NCI-H1048 (cell line): ENCODE results near the gene HIVEP3.

Experiments
- DNase-seq: peaks from one replicate; lab custom pipeline; 2025; lab: John Stamatoyannopoulos, UW

Gene HIVEP3

DNA sequence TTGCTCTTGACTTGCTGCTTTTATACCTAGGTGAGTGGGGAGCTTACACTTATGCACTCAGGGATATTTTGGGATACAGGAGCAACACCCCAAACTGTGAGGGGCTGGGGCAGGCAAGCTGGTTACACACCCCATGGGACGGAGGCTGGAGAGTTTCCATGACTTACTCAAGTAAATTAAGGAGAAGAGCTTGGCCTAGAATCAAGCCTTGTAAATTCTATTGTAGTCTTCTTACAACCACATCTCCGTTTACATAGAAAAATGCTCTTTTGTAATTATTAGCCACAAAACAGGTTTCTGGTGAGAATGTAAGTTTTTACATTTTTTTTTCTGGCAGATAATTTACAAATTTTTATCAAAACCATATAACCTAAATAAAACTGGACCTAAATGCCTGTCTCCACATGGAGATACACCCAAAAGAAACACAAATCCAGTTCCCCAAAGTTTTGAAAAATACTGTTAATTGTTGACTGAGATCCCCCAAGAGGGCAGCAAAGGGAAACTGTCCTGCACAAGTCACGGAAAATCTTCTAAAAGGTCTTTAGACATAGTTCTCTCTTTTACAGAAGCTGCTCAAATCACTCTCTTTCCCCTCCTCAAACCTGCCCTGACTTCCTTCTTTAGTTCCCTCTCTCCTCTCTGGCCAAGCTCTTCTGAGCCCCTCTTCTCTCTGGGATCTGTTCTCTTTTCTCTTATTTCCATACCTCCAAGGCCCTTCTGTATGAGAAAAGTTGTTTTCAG is 134.0 kb downstream of the HIVEP3 start:
- DNase-seq = no peak

- DNase-seq = no peak
These were observed 135.5 kb downstream of the HIVEP3 start for GRCh38 chr1:41783189-41783639.

DNA sequence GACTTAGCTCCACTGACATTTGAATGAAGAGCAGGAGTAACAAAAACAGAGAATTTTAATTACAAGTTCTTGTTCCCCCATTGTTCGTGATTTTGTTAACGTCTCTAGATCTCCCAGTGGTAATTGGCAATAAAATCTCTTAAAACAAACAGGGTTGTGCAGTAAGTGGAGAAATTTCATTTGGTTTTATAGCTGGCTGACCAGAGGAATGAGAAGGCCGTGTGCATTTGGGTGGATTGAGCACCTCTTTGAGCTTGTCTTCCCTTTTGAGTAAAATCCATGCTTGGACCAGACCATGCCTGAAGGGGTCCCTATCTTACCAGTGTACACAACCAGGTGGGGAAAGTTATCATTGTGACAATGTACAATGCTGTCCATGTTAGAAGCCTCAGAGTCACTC is 137.8 kb downstream of the HIVEP3 start:
- no peak for DNase-seq

GRCh38 chr1:41780322-41780721 is 138.4 kb downstream of the HIVEP3 start:
- DNase-seq = no peak

GRCh38 chr1:41779360-41779759 is 139.4 kb downstream of the HIVEP3 start:
- DNase-seq = no peak

DNA sequence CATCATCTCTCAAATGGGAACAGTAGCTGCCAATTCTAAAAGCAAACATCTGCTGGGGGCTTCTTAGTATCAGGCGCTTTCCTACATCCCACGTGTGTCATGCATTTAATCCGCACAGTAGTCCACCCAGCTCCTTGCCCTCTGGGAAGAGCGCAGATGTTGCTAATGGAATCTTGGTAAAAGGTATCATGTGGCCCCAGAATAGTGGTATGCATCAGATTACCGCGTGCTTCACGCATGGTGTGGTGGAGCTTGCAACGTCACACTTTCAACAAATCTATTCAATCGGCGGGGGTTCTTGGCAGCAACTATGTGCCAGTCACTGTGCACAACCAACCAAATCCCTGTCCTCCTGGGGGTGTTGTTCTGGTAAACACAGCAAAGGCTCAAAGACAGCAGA is 141.0 kb downstream of the HIVEP3 start:
- no peak for DNase-seq

DNA sequence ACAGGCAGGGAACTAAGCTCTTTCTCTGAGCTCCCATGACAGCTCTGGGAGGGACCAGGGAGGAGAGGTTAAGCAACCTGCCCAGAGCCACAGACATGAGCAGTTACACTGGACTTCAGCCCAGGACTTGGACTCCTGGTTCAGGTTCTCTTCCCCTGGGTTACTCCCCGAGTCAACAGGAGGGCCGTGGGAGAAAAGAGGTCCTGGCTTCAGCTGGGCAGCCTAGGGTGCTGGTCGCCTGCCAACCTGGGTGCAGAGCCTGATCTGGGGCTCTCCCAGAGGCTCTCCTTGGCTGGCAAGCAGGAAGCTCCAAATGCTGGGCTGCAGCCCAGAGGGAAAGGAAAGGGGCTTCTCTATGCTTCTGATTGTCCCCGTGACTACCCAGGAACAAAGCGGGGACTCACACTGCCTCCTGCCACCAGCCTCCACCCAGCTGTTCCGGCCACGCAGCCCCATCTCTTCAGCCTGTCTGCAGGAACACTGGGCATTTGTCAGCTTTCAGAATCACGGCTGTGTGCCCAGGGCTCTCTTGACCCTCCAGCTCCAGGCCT is 141.8 kb downstream of the HIVEP3 start:
- no peak for DNase-seq

DNA sequence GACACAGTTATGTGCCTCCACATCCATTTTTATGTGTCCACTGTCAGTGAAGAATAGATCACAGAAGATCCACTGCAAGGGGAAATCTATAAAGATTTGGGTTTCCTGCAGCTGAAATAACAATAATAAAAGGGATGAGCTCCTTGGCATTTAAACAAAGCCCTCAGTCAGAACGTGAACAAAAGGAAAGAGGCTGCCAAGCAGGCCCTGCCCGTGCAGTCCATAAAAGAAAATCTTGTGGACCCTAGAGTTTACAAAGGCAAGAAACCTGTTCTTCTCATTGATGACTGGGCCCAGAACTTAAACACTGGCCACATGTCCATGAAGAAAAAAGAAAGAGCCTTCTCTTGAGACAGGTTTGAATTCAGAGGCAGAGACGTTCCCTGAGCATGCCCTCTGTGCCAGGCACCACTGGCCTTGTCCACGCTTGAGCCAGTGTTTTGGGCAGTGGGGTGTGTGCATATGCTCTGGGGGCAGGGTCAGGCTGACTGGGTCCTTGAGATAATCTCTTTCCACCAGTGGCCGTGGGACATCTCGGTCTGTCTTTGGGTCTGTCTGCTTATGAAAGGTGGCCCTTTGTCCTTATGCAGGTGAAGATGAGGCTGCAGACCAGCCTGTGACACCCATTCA is 142.7 kb downstream of the HIVEP3 start:
- DNase-seq = no peak

DNA sequence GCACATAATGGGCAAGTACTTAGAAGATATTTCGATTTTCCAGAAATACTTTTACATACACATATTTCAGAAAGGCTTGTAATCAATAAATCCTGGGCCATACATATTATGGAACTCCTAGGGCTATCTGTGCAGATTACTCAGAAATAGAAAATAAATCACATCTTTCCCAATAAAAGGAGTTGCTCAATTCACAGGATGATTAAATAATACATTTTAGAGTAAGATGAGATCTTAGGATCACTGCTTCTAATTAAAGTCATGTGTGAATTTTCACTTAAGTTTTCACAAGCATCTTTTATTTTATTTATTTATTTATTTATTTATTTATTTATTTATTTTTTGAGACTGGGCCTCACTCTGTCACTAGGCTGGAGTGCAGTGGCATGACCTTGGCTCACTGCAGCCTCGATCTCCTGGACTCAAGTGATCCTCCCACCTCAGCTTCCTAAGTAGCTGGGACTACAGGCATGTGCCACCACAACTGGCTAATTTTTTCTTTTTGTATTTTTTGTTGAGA is 144.2 kb downstream of the HIVEP3 start:
- no peak for DNase-seq

- no peak for DNase-seq
These were observed 144.9 kb downstream of the HIVEP3 start for GRCh38 chr1:41773842-41774241.

DNA sequence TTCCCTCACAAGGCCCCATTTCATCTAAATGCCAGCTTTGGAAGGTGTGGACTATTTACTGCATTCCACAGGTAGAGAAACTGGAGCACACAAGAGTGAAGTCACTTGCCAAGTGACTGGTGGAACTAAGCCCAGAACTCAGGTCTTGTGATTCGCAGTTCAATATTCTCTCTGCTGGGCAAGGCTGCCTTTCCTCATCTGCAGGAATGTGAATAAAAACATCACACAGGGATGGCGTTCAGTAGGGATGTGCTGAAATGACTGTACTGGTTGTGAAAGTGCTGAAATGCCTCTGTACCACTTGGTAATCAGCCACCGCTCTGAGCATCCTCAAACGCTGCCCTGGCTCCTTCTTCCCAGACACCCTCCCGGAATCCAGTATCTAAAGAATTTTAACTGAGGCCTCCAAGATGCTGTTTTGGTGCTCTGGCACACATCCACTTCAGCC is 145.6 kb downstream of the HIVEP3 start:
- DNase-seq = no peak

DNA sequence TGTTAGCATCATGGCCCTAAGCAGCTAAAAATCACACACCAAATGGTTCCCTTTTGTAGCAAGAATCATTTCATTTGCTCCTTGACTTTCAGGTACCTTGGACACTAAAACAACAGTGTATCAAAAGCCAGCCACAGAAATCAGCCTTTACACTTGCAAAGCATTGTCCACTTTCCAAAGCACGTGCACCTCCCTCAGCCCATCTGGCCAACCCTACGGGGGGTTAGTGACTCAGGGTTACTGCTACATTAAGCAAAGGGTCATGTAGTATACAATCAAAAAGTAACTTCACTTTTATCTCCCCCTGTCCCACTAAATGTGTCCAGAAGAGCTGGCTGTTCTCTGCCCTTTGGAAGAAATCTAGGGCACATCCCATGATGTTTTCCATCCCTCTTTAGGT is 149.7 kb downstream of the HIVEP3 start:
- DNase-seq = no peak

DNA sequence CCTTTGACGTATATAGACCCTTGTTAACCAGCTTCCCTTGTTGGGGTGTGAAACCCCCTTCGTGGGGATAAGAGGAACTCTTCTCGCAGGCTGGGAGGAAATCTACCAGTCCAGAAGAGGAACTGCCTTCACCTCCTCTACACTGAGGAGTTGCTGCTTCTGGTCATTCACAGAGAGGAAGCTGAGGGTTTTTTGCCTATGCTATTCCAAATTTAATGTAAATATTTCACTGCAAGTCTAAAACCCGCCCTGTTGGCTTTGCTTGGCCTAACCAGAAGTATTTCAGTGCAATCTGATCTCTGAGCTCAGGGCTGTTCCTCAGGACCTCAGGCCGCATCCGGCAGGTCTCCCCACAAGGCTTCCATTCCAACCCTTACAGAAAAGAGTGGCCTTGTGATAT is 150.1 kb downstream of the HIVEP3 start:
- no peak for DNase-seq

GRCh38 chr1:41767534-41768525 is 150.9 kb downstream of the HIVEP3 start:
- DNase-seq = no peak

DNA sequence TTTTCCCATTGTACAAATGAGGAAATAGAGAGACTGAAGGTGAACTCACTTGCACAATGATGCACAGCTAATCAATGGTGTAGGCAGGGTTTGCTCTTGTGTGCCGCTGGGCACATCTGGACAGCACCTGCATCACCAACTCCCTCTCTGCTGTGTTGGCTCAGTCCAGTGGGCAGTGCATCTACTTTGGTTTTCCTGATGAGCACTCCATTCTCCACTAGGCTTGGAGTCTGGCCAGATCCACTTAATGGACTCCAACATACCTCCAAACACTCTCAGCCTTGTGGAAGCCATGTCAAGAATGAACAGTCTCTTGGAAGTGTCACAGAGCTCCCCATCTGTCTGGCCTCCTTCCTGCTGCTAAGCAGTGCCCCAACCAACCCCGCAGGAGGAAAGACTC is 152.2 kb downstream of the HIVEP3 start:
- DNase-seq = no peak

DNA sequence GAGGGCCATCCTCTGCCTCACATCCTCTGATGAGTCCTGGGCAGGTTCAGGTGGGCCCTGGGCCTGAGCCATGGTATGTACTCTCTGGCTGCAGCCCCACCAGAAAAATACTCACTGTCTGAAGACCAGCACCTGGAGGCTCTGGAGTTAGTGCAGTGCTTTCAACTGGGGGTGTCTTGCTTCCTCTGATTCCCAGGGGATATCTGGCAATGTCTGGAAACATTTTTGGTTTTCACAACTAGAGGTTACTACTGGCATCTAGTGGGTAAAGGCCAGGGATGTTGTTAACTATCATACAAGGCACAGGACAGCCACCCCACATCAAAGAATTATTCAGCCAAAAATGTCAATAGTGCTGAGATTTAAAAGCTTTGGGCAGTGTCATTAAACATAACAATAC is 152.7 kb downstream of the HIVEP3 start:
- no peak for DNase-seq

- DNase-seq = no peak
These were observed 153.6 kb downstream of the HIVEP3 start for GRCh38 chr1:41765152-41765551.

DNA sequence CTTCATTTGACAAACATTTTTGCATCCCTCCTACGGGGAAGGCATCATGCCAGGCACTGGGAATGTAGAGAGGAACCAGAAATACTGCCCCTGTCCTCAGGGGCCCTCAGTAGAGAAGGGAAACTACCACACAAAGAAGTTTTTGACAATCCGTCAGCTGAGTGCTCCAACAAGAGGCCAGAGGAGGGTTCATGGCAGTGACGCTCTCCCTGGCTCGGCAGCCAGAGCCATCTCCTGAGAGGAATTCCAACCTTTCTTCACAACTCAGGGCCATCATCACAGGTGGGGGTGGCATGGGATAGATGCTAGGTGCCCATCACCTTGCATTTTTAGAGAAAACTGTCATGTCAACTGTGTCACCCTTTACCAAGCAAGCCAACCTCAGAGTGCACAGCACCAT is 154.1 kb downstream of the HIVEP3 start:
- DNase-seq = no peak

GRCh38 chr1:41762777-41763176 is 155.9 kb downstream of the HIVEP3 start:
- no peak for DNase-seq

DNA sequence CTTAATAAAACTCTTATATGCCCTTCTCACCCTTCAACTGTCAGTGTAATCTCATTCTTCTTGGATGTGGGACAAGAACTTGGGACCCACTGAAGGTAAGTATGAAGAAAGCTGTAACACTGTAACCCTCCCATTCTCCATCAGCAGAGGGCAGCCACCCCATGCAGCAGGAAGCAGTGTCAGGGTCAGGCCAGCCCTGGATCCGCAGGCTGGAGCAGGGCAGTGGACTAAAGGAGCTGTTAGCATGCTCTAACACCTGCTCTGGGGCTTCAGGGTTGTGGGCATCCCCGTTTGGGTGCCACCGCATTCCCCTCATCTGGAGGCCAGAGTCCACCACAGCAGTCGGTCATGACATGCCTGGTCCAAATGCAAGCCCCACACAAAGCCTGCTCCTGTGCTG is 156.5 kb downstream of the HIVEP3 start:
- no peak for DNase-seq

GRCh38 chr1:41758904-41759548 is 159.7 kb downstream of the HIVEP3 start:
- no peak for DNase-seq
